ENCODE data around the gene RPGRIP1L.

RPGRIP1L gene

DNA sequence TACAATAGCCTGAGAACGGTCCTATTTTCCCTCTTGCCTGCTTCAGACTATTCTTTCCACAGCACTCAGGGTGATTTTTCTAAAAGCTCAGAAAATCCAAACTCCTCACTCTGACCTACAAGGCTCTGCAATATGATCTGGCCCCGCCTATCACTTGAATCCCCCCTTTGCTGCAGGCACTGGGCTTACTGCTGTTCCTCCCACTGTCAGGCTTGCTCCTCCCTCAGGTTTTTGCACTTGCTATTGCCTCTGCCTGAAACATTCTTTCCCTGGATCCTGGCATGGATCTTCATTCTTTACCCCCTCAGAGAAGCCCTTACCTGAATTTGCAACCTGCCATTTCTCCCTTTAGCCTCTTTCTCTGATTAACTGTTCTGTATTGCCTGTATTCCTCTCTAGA lies 52.3 kb downstream of the RPGRIP1L start:
- Histone ChIP-seq H3K4me3 (ENCODE audit: low read depth, low read length) (no peak overlapping the region), H3K4me1 (ENCODE audit: control insufficient read depth, insufficient read depth, low read length) (peaks cover 7% of the 10 kb centered on the region; the same call in 1 of the 2 replicates), H3K36me3 (ENCODE audit: control insufficient read depth, insufficient read depth, low read length) (peaks cover 14% of the 10 kb centered on the region), H3K9ac (ENCODE audit: low read length) (no peak overlapping the region), H3K27me3 (ENCODE audit: control insufficient read depth, insufficient read depth, low read length) (no peaks in the 10 kb centered on the region), H3K27ac (ENCODE audit: low read depth, low read length) (no peak overlapping the region), H3K9me3 (ENCODE audit: control insufficient read depth, insufficient read depth, low read depth, low read length) (no peaks in the 10 kb centered on the region)

DNA sequence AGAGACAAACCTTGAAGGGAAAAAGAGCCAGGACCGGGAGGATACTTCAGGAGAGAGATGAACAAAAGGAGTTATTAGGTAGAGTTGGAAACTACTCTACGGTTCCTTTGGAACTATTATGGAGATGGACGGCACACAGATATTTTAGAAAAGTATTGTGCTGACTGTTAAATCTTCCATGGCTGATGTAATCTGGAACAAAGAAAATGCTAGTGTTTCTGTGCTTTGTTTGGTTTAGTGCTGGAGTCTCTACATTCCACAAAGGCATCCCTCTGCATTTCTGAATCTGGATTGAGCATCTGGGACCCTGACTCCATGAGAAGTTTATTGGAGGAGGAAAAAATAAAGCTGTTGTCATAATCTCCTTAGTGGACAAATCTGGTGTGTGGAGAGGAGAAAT lies 57.2 kb downstream of the RPGRIP1L start:
- Histone ChIP-seq H3K9me3 (ENCODE audit: control insufficient read depth, insufficient read depth, low read depth, low read length) (no peaks in the 10 kb centered on the region; the same call in 1 of the 2 replicates), H3K36me3 (ENCODE audit: control insufficient read depth, insufficient read depth, low read length) (peaks cover 6% of the 10 kb centered on the region; the same call in 1 of the 2 replicates), H3K27me3 (ENCODE audit: control insufficient read depth, insufficient read depth, low read length) (no peaks in the 10 kb centered on the region), H3K4me1 (ENCODE audit: control insufficient read depth, insufficient read depth, low read length) (peaks cover 6% of the 10 kb centered on the region; the same call in 1 of the 2 replicates), H3K9ac (ENCODE audit: low read length) (no peak overlapping the region), H3K27ac (ENCODE audit: low read depth, low read length) (no peak overlapping the region), H3K4me3 (ENCODE audit: low read depth, low read length) (no peak overlapping the region)

DNA sequence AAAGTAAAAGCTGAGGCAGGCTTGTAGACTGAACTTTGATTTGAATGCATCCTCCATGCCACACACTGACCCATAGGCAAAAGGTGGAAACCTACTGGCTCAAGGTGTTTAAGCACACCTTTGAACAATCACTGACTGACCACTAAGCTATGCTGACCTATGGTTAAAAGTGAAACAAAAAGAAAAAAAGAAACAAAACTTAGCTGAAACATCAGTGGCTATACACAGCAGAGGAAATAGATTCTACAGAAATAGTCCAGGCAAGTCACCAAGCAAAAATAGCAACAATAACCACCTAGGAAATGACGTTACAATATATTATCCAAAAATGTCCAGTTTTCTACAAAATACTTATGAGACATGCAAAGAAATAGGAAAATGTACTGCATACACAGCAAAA lies 60.2 kb downstream of the RPGRIP1L start:
- H3K9me3 ChIP-seq (ENCODE audit: control insufficient read depth, insufficient read depth, low read depth, low read length) = no peaks in the 10 kb centered on the region; the same call in 1 of the 2 replicates
- no peak overlapping the region for H3K4me3 ChIP-seq (ENCODE audit: low read depth, low read length)
- no peaks in the 10 kb centered on the region for H3K4me1 ChIP-seq (ENCODE audit: control insufficient read depth, insufficient read depth, low read length)
- no peak overlapping the region for H3K27ac ChIP-seq (ENCODE audit: low read depth, low read length)
- peaks cover 9% of the 10 kb centered on the region for H3K36me3 ChIP-seq (ENCODE audit: control insufficient read depth, insufficient read depth, low read length)
- H3K27me3 ChIP-seq (ENCODE audit: control insufficient read depth, insufficient read depth, low read length) = no peaks in the 10 kb centered on the region
- no peak overlapping the region for H3K9ac ChIP-seq (ENCODE audit: low read length)

DNA sequence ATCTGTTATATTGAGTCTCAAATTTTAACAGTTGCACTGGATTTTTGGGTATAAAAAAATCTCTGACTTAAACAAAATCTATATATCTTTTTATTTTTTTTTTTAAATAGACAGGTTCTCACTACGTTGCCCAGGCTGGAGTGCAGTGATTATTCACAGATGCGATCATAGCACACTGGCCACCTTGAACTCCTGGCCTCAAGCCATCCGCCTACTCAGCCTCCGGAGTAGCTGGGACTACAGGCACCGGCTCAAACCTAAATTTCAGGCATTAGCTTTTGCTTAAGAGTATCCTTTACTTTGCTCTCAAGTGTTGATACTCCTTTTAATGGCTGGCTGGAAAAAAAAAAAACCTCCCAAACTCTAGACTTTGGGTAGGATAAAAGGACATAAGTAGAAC lies 61.6 kb downstream of the RPGRIP1L start:
- Histone ChIP-seq H3K4me3 (ENCODE audit: low read depth, low read length) (no peak overlapping the region), H3K4me1 (ENCODE audit: control insufficient read depth, insufficient read depth, low read length) (no peaks in the 10 kb centered on the region), H3K36me3 (ENCODE audit: control insufficient read depth, insufficient read depth, low read length) (peaks cover 9% of the 10 kb centered on the region), H3K9me3 (ENCODE audit: control insufficient read depth, insufficient read depth, low read depth, low read length) (no peaks in the 10 kb centered on the region; the same call in 1 of the 2 replicates), H3K27me3 (ENCODE audit: control insufficient read depth, insufficient read depth, low read length) (no peaks in the 10 kb centered on the region), H3K27ac (ENCODE audit: low read depth, low read length) (no peak overlapping the region), H3K9ac (ENCODE audit: low read length) (no peak overlapping the region)

- H3K36me3 ChIP-seq (ENCODE audit: control insufficient read depth, insufficient read depth, low read length) = peaks cover 6% of the 10 kb centered on the region
- H3K9me3 ChIP-seq (ENCODE audit: control insufficient read depth, insufficient read depth, low read depth, low read length) = no peaks in the 10 kb centered on the region
Measured at GRCh38 chr16:53636978-53637377, 66.7 kb downstream of the RPGRIP1L start.

DNA sequence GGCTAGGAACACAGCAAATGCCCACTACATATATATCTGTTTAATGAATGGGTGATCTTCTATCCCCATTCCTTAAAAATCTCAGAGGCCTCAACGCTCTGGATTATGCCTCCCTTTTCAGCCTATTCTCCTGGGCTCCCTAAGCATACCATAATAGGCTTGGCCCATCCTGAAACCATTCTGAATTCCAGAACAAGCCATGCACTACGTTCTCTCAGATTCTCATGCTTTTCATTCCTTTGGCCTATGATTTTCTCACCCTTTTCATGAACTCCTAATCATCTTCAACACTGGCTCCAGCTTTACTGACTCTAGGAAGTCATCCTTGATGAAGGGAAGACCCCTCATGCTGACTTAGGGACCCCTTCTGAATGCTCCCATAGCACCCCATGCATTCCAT lies 71.1 kb downstream of the RPGRIP1L start:
- Histone ChIP-seq H3K9ac (ENCODE audit: low read length) (no peak overlapping the region), H3K4me3 (ENCODE audit: low read depth, low read length) (no peak overlapping the region), H3K27me3 (ENCODE audit: control insufficient read depth, insufficient read depth, low read length) (no peaks in the 10 kb centered on the region), H3K36me3 (ENCODE audit: control insufficient read depth, insufficient read depth, low read length) (peaks cover 3% of the 10 kb centered on the region; the same call in 1 of the 2 replicates), H3K9me3 (ENCODE audit: control insufficient read depth, insufficient read depth, low read depth, low read length) (no peaks in the 10 kb centered on the region), H3K27ac (ENCODE audit: low read depth, low read length) (no peak overlapping the region), H3K4me1 (ENCODE audit: control insufficient read depth, insufficient read depth, low read length) (no peaks in the 10 kb centered on the region)

More at GRCh38 chr16:53636978-53637377, 66.7 kb downstream of the RPGRIP1L start:
- H3K9ac ChIP-seq (ENCODE audit: low read length) = no peak overlapping the region
- H3K4me1 ChIP-seq (ENCODE audit: control insufficient read depth, insufficient read depth, low read length) = no peaks in the 10 kb centered on the region
- H3K4me3 ChIP-seq (ENCODE audit: low read depth, low read length) = no peak overlapping the region
- no peak overlapping the region for H3K27ac ChIP-seq (ENCODE audit: low read depth, low read length)
- H3K27me3 ChIP-seq (ENCODE audit: control insufficient read depth, insufficient read depth, low read length) = no peaks in the 10 kb centered on the region

- H3K36me3 ChIP-seq (ENCODE audit: control insufficient read depth, insufficient read depth, low read length) = peaks cover 3% of the 10 kb centered on the region; the same call in 1 of the 2 replicates
- no peaks in the 10 kb centered on the region for H3K9me3 ChIP-seq (ENCODE audit: control insufficient read depth, insufficient read depth, low read depth, low read length)
- H3K9ac ChIP-seq (ENCODE audit: low read length) = no peak overlapping the region
- no peak overlapping the region for H3K4me3 ChIP-seq (ENCODE audit: low read depth, low read length)
- H3K4me1 ChIP-seq (ENCODE audit: control insufficient read depth, insufficient read depth, low read length) = no peaks in the 10 kb centered on the region
- H3K27me3 ChIP-seq (ENCODE audit: control insufficient read depth, insufficient read depth, low read length) = no peaks in the 10 kb centered on the region
- no peak overlapping the region for H3K27ac ChIP-seq (ENCODE audit: low read depth, low read length)
Measured at GRCh38 chr16:53631236-53632025, 72.2 kb downstream of the RPGRIP1L start.

DNA sequence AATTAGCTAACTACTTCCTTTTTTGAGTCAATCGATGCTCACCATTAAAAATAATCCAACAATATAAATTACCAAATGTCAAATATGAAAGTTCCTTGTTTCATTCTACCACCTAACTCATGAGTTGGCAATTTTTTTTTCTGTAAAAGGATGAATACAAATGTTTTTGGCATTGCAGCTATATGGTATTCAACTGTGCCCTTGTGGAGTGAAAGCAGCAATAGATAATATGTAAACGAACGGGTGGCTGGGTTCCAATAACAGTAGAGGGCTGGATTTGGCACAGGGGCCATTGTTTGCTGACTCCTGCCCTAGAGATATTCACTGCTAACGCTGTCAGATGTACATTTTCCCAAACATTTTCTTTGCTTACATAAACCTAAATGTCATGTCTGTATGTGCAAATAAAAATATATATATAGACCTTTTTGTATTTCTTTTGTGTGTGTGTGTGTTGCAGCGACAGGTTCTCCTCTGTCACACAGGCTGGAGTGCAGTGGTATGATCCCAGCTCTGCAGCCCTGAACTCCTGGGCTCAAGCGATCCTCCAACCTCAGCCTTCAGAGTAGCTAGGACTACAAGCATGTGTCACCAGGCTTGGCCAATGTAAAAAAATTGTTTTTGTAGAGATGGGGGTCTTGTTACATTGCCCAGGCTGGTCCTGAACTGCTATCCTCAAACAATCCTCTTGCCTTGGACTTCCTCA lies 73.9 kb downstream of the RPGRIP1L start:
- peaks cover 3% of the 10 kb centered on the region; the same call in 1 of the 2 replicates for H3K36me3 ChIP-seq (ENCODE audit: control insufficient read depth, insufficient read depth, low read length)

GRCh38 chr16:53629151-53629550 lies 74.5 kb downstream of the RPGRIP1L start:
- no peak overlapping the region for H3K4me3 ChIP-seq (ENCODE audit: low read depth, low read length)
- H3K27ac ChIP-seq (ENCODE audit: low read depth, low read length) = no peak overlapping the region
- no peaks in the 10 kb centered on the region for H3K36me3 ChIP-seq (ENCODE audit: control insufficient read depth, insufficient read depth, low read length)
- H3K9ac ChIP-seq (ENCODE audit: low read length) = no peak overlapping the region
- H3K9me3 ChIP-seq (ENCODE audit: control insufficient read depth, insufficient read depth, low read depth, low read length) = peaks cover 2% of the 10 kb centered on the region; the same call in 1 of the 2 replicates
- H3K27me3 ChIP-seq (ENCODE audit: control insufficient read depth, insufficient read depth, low read length) = no peaks in the 10 kb centered on the region
- H3K4me1 ChIP-seq (ENCODE audit: control insufficient read depth, insufficient read depth, low read length) = no peaks in the 10 kb centered on the region

More for the DNA sequence above, 73.9 kb downstream of the RPGRIP1L start:
- no peaks in the 10 kb centered on the region for H3K27me3 ChIP-seq (ENCODE audit: control insufficient read depth, insufficient read depth, low read length)
- H3K9me3 ChIP-seq (ENCODE audit: control insufficient read depth, insufficient read depth, low read depth, low read length) = peaks cover under 1% of the 10 kb centered on the region; the same call in 1 of the 2 replicates
- H3K4me1 ChIP-seq (ENCODE audit: control insufficient read depth, insufficient read depth, low read length) = no peaks in the 10 kb centered on the region
- no peak overlapping the region for H3K9ac ChIP-seq (ENCODE audit: low read length)
- no peak overlapping the region for H3K4me3 ChIP-seq (ENCODE audit: low read depth, low read length)
- no peak overlapping the region for H3K27ac ChIP-seq (ENCODE audit: low read depth, low read length)

DNA sequence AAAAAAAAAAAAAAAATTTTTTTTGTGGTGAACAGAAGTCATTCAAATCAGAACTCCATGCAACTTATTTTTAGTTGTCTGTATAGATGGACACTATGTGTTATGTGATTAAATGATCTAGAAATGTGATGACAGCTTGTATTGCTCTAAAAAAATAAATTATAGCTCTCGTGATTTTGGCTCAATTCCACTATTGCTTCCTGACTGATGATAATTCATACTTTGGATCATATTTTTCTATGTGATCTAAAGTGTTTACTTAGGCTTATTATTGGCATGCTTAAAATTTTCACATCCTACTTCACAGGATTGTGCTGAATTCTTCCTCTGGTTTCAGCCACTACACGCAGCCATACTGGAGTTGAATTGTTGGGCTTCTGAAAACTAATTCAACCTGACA lies 76.8 kb downstream of the RPGRIP1L start:
- Histone ChIP-seq H3K36me3 (ENCODE audit: control insufficient read depth, insufficient read depth, low read length) (no peaks in the 10 kb centered on the region), H3K9ac (ENCODE audit: low read length) (no peak overlapping the region), H3K9me3 (ENCODE audit: control insufficient read depth, insufficient read depth, low read depth, low read length) (peaks cover 2% of the 10 kb centered on the region; the same call in 1 of the 2 replicates), H3K27me3 (ENCODE audit: control insufficient read depth, insufficient read depth, low read length) (no peaks in the 10 kb centered on the region), H3K27ac (ENCODE audit: low read depth, low read length) (no peak overlapping the region), H3K4me1 (ENCODE audit: control insufficient read depth, insufficient read depth, low read length) (no peaks in the 10 kb centered on the region), H3K4me3 (ENCODE audit: low read depth, low read length) (no peak overlapping the region)

DNA sequence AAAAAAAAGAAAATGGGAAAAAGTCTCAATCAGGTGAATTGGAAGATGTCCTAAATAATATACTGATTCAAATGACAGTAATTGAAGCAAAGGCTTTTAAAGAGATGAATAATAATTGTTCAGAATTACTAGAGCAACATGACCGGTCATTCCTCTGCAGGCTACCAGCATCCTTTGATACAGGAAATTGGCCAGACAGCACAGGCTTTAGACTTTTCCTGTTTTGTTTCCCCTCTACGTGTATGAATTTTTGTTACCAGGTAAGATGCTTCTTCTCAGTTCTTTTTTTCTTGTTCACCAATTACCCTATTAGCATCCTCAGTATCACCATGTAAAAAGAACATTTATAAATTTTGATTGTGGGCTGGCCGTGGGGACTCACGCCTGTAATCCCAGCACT lies 77.5 kb downstream of the RPGRIP1L start:
- Histone ChIP-seq H3K9me3 (ENCODE audit: control insufficient read depth, insufficient read depth, low read depth, low read length) (peaks cover 2% of the 10 kb centered on the region; the same call in 1 of the 2 replicates), H3K36me3 (ENCODE audit: control insufficient read depth, insufficient read depth, low read length) (no peaks in the 10 kb centered on the region), H3K4me1 (ENCODE audit: control insufficient read depth, insufficient read depth, low read length) (no peaks in the 10 kb centered on the region)

More for the DNA sequence above, 77.5 kb downstream of the RPGRIP1L start:
- Histone ChIP-seq H3K4me3 (ENCODE audit: low read depth, low read length) (no peak overlapping the region), H3K9ac (ENCODE audit: low read length) (no peak overlapping the region), H3K27me3 (ENCODE audit: control insufficient read depth, insufficient read depth, low read length) (no peaks in the 10 kb centered on the region), H3K27ac (ENCODE audit: low read depth, low read length) (no peak overlapping the region)

Data from HUES6 (cell line).